PC-9 (cell line): ENCODE data around the gene FFAR4. TPM values are rescaled to one million over a fixed set of nuclear protein-coding genes. Genes with fewer than 3 reads are reported as not detected.

Experiments used
- BruUV-seq: library from RNA; stranded (reverse); fragments of 400-500 nt; replicated peaks from 2 replicates; lab custom pipeline; 2021; lab: Mats Ljungman, UMichigan
- CTCF ChIA-PET: fragments of 300-600 bp; sonication (Branson Sonifier 250); formaldehyde crosslinking; loops from one replicate; lab custom pipeline; 2022; ENCODE audit warnings: antibody characterized with exemption; lab: Charles Lee
- POLR2A ChIA-PET: fragments of 300-600 bp; sonication (Branson Sonifier 250); formaldehyde crosslinking; loops from one replicate; lab custom pipeline; 2022; ENCODE audit warnings: antibody characterized with exemption; ENCODE audit not compliant: unreplicated experiment; lab: Charles Lee
- DNase-seq, 2 experiments: peaks; one replicate each; pipeline versions ENCODE4 v3.0.0 to v3.0.0-alpha.2; 2015 to 2022; ENCODE audit warnings: mixed read lengths in 1 of 2
- H2AFZ ChIP-seq: fragments of 200-600 bp; sonication (generic); 2 replicates; pipeline ENCODE4 v1.8.1; 2017; ENCODE audit warnings: antibody characterized with exemption
- H3F3A ChIP-seq: fragments of 200-600 bp; sonication (generic); 2 replicates; pipeline ENCODE4 v1.8.1; 2017; ENCODE audit warnings: antibody characterized with exemption, mild to moderate bottlenecking, low read depth; ENCODE audit not compliant: insufficient read depth
- H3K27ac ChIP-seq: fragments of 200-600 bp; sonication (generic); 2 replicates; pipeline ENCODE4 v1.6.1; 2016; ENCODE audit warnings: mixed run types
- H3K27me3 ChIP-seq: fragments of 200-600 bp; sonication (generic); 2 replicates; pipeline ENCODE4 v1.6.1; 2016; ENCODE audit warnings: low read depth, mixed run types; ENCODE audit not compliant: insufficient read depth
- H3K36me3 ChIP-seq: fragments of 200-600 bp; sonication (generic); 2 replicates; pipeline ENCODE4 v1.6.1; 2016; ENCODE audit warnings: low read depth, mixed run types
- H3K4me1 ChIP-seq: fragments of 200-600 bp; sonication (generic); replicated peaks from 2 replicates; pipeline ENCODE4 v1.6.1; 2016; ENCODE audit warnings: mixed run types; ENCODE audit not compliant: insufficient read depth
- H3K4me2 ChIP-seq: fragments of 200-600 bp; sonication (generic); 2 replicates; pipeline ENCODE4 v1.6.1; 2017; ENCODE audit warnings: mixed run types
- H3K4me3 ChIP-seq: fragments of 200-600 bp; sonication (generic); 2 replicates; pipeline ENCODE4 v1.6.1; 2016; ENCODE audit warnings: mixed run types
- H3K79me2 ChIP-seq: fragments of 200-600 bp; sonication (generic); 2 replicates; pipeline ENCODE4 v1.6.1; 2017; ENCODE audit warnings: low read depth, mixed run types
- H3K9me2 ChIP-seq: fragments of 200-600 bp; sonication (generic); 2 replicates; pipeline ENCODE4 v1.8.1; 2017; ENCODE audit warnings: mild to moderate bottlenecking; ENCODE audit not compliant: insufficient read depth
- H3K9me3 ChIP-seq: fragments of 200-600 bp; sonication (generic); 2 replicates; pipeline ENCODE4 v1.8.1; 2016; ENCODE audit warnings: low read depth; ENCODE audit not compliant: insufficient read depth
- H4K20me1 ChIP-seq: fragments of 200-600 bp; sonication (generic); 2 replicates; pipeline ENCODE4 v1.8.1; 2017; ENCODE audit not compliant: insufficient read depth
- CTCF ChIP-seq: fragments of 200-600 bp; sonication (generic); conservative IDR thresholded peaks from 2 replicates; pipeline ENCODE4 v1.6.1; 2017; ENCODE audit warnings: mixed run types, antibody characterized with exemption, mild to moderate bottlenecking, moderate library complexity
- EZH2 ChIP-seq: fragments of 200-600 bp; sonication (generic); IDR thresholded peaks from 2 replicates; pipeline ENCODE4 v1.8.0; 2017; ENCODE audit warnings: antibody characterized with exemption, low read depth
- intact Hi-C: fragments of 100-400 bp; cut with micrococcal nuclease; formaldehyde crosslinking; loops from one replicate; pipeline ENCODE4 v1.10.0; 2022; ENCODE audit not compliant: unreplicated experiment
- total RNA-seq: library from RNA; stranded (reverse); gene quantifications from 2 replicates; pipeline ENCODE4 v1.2.3, GENCODE V29; 2021

FFAR4 gene
- total RNA-seq, 1 experiment from 2014 or later, result not detected

GRCh38 chr10:93629647-93630305, 63.3 kb downstream of the FFAR4 start:
- Histone ChIP-seq H3K27me3 (no peaks in the 10 kb centered on the region), H3K9me3 (no peaks in the 10 kb centered on the region), H3K79me2 (no peaks in the 10 kb centered on the region), H3K9me2 (no peaks in the 10 kb centered on the region), H2AFZ (no peak overlapping the region), H3K4me3 (no peak overlapping the region), H3K4me1 (no peaks in the 10 kb centered on the region), H3K36me3 (no peaks in the 10 kb centered on the region), H3K27ac (no peak overlapping the region), H4K20me1 (no peaks in the 10 kb centered on the region), H3K4me2 (no peak overlapping the region), H3F3A (no peaks in the 10 kb centered on the region)
- ChIA-PET POLR2A (no interaction called here), CTCF (no interaction called here)
- DNase-seq, result no peak
- TF ChIP-seq EZH2, result no peak
- TF ChIP-seq CTCF, result no peak
- intact Hi-C loops, result no loop called here
- no TSS peak for BruUV-seq

- Histone ChIP-seq H2AFZ (no peak overlapping the region), H3K4me3 (no peak overlapping the region), H3K9me3 (no peaks in the 10 kb centered on the region), H3K36me3 (no peaks in the 10 kb centered on the region), H3K9me2 (no peaks in the 10 kb centered on the region), H3K4me2 (no peak overlapping the region), H3F3A (no peaks in the 10 kb centered on the region), H3K27me3 (no peaks in the 10 kb centered on the region), H3K27ac (no peak overlapping the region), H3K79me2 (no peaks in the 10 kb centered on the region), H3K4me1 (no peaks in the 10 kb centered on the region), H4K20me1 (no peaks in the 10 kb centered on the region)
- intact Hi-C loops, result no loop called here
- TF ChIP-seq EZH2 (no peak), CTCF (no peak)
- ChIA-PET CTCF (no interaction called here), POLR2A (interaction anchor here (0.7 kb wide), 1 partner anchor 771 kb away, joined by 6 read pairs; no protein-coding TSS in a partner anchor)
- no TSS peak for BruUV-seq
- DNase-seq, result no peak
Measured at GRCh38 chr10:93630625-93631557, 64.4 kb downstream of the FFAR4 start.

Other genes with a start within 250 kb of the FFAR4 start
- gene MYOF, start 84.3 kb upstream of the FFAR4 start, total RNA-seq, result 255 and 274 TPM in 2 replicates
- 29.6 and 38.9 TPM in 2 replicates for gene CEP55, start 70.1 kb upstream of the FFAR4 start, total RNA-seq
- 0.57 TPM in 1 of 2 replicates, not detected in the other for gene RBP4, start 34.6 kb downstream of the FFAR4 start, total RNA-seq
- gene PDE6C, start 45.9 kb downstream of the FFAR4 start, total RNA-seq, result not detected in 2 replicates
- gene FRA10AC1, start 135.9 kb downstream of the FFAR4 start, total RNA-seq, result 5.4 and 10.4 TPM in 2 replicates
- not detected in 2 replicates for gene LGI1, start 191.3 kb downstream of the FFAR4 start, total RNA-seq